Upper lobe of left lung (tissue), 4 donors: ENCODE data around the gene EHD4.

Experiments used
- POLR2A ChIP-seq, 4 donors: fragments of 450-650 bp; IDR thresholded peaks; one replicate each; pipeline ENCODE4 v1.5.1; 2016 to 2017; ENCODE audit warnings: antibody characterized with exemption in 4 of 4, mild to moderate bottlenecking in 2 of 4
- POLR2AphosphoS5 ChIP-seq, 2 donors: sonication (generic); formaldehyde crosslinking; IDR thresholded peaks; one replicate each; pipeline ENCODE4 v1.5.1; 2017; ENCODE audit warnings: antibody characterized with exemption in 2 of 2
- TF ChIP-seq, protein P1 (sequence below), 6 experiments: fragments of 450-650 bp in 4 of 6; fragments of 200-600 bp in 2 of 6; sonication (generic) in 2 of 6; IDR thresholded peaks; one replicate each; pipeline ENCODE4 v1.5.1; 2016 to 2019; ENCODE audit warnings: antibody characterized with exemption in 6 of 6

DNA sequence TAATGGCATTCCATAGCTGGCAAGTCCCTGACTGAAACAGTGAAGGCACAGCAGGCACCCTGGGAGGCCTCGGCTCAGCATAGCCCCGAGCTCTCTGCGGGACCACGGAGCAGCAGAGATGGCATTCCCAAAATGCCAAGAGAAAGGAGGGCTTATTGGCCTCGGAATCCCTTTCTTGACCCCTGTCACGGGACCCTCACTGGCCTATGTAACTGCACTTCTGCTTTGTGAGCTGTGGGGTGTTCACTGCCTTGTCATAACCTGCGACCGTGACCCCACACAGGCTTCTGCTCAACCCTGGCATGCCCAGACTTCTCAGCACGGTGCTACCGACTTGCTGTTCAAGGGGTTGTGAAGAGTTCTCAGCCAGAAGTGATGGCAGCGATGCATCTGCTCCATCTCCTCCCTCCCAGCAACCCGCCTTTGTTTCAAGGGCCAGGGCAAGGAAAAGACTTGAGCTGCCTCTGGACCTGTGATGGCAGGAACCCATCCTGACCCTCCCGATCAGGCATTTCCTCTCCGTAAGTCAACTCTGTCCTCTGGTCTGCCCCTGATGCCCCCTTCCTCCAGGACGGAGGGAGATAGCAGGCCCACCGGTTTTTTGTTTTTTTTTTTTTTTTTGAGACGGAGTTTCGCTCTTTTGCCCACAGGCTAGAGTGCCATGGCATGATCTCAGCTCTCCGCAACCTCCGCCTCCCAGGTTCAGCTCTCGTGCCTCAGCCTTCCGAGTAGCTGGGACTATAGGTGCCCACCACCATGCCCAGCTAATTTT lies 30.5 kb downstream of the EHD4 start:
- TF ChIP-seq, protein P1, sequence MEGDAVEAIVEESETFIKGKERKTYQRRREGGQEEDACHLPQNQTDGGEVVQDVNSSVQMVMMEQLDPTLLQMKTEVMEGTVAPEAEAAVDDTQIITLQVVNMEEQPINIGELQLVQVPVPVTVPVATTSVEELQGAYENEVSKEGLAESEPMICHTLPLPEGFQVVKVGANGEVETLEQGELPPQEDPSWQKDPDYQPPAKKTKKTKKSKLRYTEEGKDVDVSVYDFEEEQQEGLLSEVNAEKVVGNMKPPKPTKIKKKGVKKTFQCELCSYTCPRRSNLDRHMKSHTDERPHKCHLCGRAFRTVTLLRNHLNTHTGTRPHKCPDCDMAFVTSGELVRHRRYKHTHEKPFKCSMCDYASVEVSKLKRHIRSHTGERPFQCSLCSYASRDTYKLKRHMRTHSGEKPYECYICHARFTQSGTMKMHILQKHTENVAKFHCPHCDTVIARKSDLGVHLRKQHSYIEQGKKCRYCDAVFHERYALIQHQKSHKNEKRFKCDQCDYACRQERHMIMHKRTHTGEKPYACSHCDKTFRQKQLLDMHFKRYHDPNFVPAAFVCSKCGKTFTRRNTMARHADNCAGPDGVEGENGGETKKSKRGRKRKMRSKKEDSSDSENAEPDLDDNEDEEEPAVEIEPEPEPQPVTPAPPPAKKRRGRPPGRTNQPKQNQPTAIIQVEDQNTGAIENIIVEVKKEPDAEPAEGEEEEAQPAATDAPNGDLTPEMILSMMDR (IDR thresholded peaks at IDR 0.05) = no peak
- TF ChIP-seq POLR2A (IDR thresholded peaks at IDR 0.05) (no peak), POLR2AphosphoS5 (IDR thresholded peaks at IDR 0.05) (no peak)
